Heart left ventricle (tissue), 16 donors: Measurements from ENCODE around the gene DSCAM. TPM values are rescaled to one million over a fixed set of nuclear protein-coding genes. Genes with fewer than 3 reads are reported as not detected.

Source experiments
- ATAC-seq, 4 donors: fragments of 200-7000 bp; cut with Tn5 transposase; one replicate each; pipeline ENCODE4 v1.9.1; 2020 to 2022; ENCODE audit warnings: moderate library complexity in 4 of 4, mild to moderate bottlenecking in 3 of 4, moderate number of reproducible peaks in 1 of 4
- DNase-seq, 5 donors: peaks; one replicate each; pipeline ENCODE4 v3.0.0-alpha.2; 2020
- H3K27ac ChIP-seq, 12 donors: fragments of 200-600 bp; sonication (generic) in 4 of 12; one replicate each; pipeline versions ENCODE4 v1.5.0 to v1.8.0; 2016 to 2022; ENCODE audit warnings: mild to moderate bottlenecking in 2 of 12
- H3K27me3 ChIP-seq, 9 donors: fragments of 200-600 bp; sonication (generic) in 2 of 9; one replicate each; pipeline versions ENCODE4 v1.5.1 to v1.8.0; 2016 to 2022; ENCODE audit warnings: mild to moderate bottlenecking in 3 of 9
- H3K36me3 ChIP-seq, 9 donors: fragments of 200-600 bp; sonication (generic) in 2 of 9; one replicate each; pipeline versions ENCODE4 v1.5.0 to v1.8.0; 2018 to 2022; ENCODE audit warnings: mild to moderate bottlenecking in 2 of 9
- H3K4me1 ChIP-seq, 12 donors: fragments of 200-600 bp; sonication (generic) in 4 of 12; one replicate each; pipeline versions ENCODE4 v1.5.0 to v1.8.0; 2016 to 2022; ENCODE audit warnings: mild to moderate bottlenecking in 3 of 12
- H3K4me3 ChIP-seq, 12 donors: fragments of 200-600 bp; sonication (generic) in 4 of 12; one replicate each; pipeline versions ENCODE4 v1.5.0 to v1.8.0; 2017 to 2022; ENCODE audit warnings: mild to moderate bottlenecking in 9 of 12, moderate library complexity in 4 of 12
- H3K9me3 ChIP-seq, 12 donors: fragments of 200-600 bp; sonication (generic) in 4 of 12; one replicate each; pipeline versions ENCODE4 v1.5.0 to v1.8.0; 2016 to 2022; ENCODE audit warnings: mild to moderate bottlenecking in 1 of 12
- CTCF ChIP-seq, 12 donors: fragments of 200-600 bp; sonication (generic) in 4 of 12; IDR thresholded peaks; one replicate each; pipeline versions ENCODE4 v1.5.0 to v1.8.0; 2018 to 2022; ENCODE audit warnings: antibody characterized with exemption in 12 of 12, mild to moderate bottlenecking in 5 of 12
- POLR2A ChIP-seq, 2 donors: fragments of 450-650 bp; IDR thresholded peaks; one replicate each; pipeline ENCODE4 v1.6.1; 2017; ENCODE audit warnings: antibody characterized with exemption in 2 of 2, mild to moderate bottlenecking in 2 of 2, moderate library complexity in 2 of 2
- WGBS, 4 donors: extraction: QIAGEN DNeasy Blood & Tissue Kit in 2 of 4; methylation state at CpG; one replicate each; pipeline versions ENCODE4 v1.1.5 to v1.1.7; 2013 to 2018; 5-methylcytosine and 5-hydroxymethylcytosine counted together
- intact Hi-C, 10 donors: fragments of 100-400 bp; cut with DNase I; formaldehyde crosslinking; loops; one replicate each; pipeline versions ENCODE4 v1.11.1 to v1.14.2; 2022
- polyA plus RNA-seq, 2 donors: library from polyadenylated mRNA; stranded (reverse); fragments of 200-250 nt; gene quantifications; one replicate each; pipeline ENCODE4 v1.2.3, GENCODE V29; 2013
- total RNA-seq, 9 donors: library from RNA; depleted of rRNA in 2 of 9; stranded (reverse); fragments of >200 nt in 2 of 9; fragmentation: NEBNext Ultra II Directional in 3 of 9; extraction: Animal tissue kit (Norgen Biotek cat#: 25700) in 3 of 9; gene quantifications; one replicate each; pipeline versions ENCODE4 v1.1.0 to v1.2.4, GENCODE V29; 2016 to 2023
- donor health status: ischemic (EF 13 %, LVEDD 7.1; RV severe dilation, severe dysfunction).
- donor health status: healthy with polysubstance abuse.
- donor health status: DM: no; HTN: yes; CAD: no.
- donor health status: DM: no; HTN: no; CAD: no.
- donor health status: ischemic (EF 25% LVEDD 6.9; RV normal size, moderate dysfunction).
- donor health status: ischemic (EF 25% LVEDD 5.7; RV mildly dilated, moderate dysfunction).
- donor health status: healthy.
- donor health status: DM: yes; HTN: yes; CAD: no.
- donor health status: ischemic (EF 35%, LVEDD 5.7; RV mildly dilated, moderate dysfunction).
- donor health status: nonischemic (EF 11% LVEDD 7.7; RV severe dilation, severe dysfunction).
- donor health status: DM: yes; HTN: yes; CAD: no.
- donor health status: PGD.
- donor health status: ischemic (EF 29% LVEDD 5.4; RV normal size, mild dysfunction).
- donor health status: nonischemic (EF 23%, LVEDD 6.1; RV moderate dilation, normal function).

DSCAM gene
- total and polyA plus RNA-seq, 11 donors: 0.03 TPM; not detected in 10

- no peaks in the 10 kb centered on the region for H3K4me1 ChIP-seq
- DNase-seq: no peak
- no peaks in the 10 kb centered on the region for H3K27me3 ChIP-seq
- no peak overlapping the region for H3K27ac ChIP-seq
- no peak for TF ChIP-seq POLR2A (IDR thresholded peaks at IDR 0.05)
- TF ChIP-seq CTCF (IDR thresholded peaks at IDR 0.05): no peak
- no peak for ATAC-seq
- H3K9me3 ChIP-seq: peaks cover 0 to 3% (median 0%) of the 10 kb centered on the region in 12 donors
- 70 to 76% (median 74%) methylated on average over 2 of the region's 2 CpGs for WGBS, 4 donors
- H3K4me3 ChIP-seq: no peak overlapping the region
- H3K36me3 ChIP-seq: no peaks in the 10 kb centered on the region
- intact Hi-C loops: no loop called here
Measured at GRCh38 chr21:40372506-40372905, 474.5 kb downstream of the DSCAM start.

GRCh38 chr21:40371329-40371728 lies 475.6 kb downstream of the DSCAM start:
- H3K9me3 ChIP-seq: peaks cover 0 to 3% (median 0%) of the 10 kb centered on the region in 12 donors
- H3K4me1 ChIP-seq: no peaks in the 10 kb centered on the region
- 83 to 87% (median 85%) methylated on average over 4 of the region's 4 CpGs for WGBS, 4 donors
- no peak overlapping the region for H3K4me3 ChIP-seq
- TF ChIP-seq POLR2A (IDR thresholded peaks at IDR 0.05): no peak
- no peak for TF ChIP-seq CTCF (IDR thresholded peaks at IDR 0.05)
- H3K36me3 ChIP-seq: no peaks in the 10 kb centered on the region
- ATAC-seq: no peak
- intact Hi-C loops: no loop called here
- DNase-seq: no peak
- no peaks in the 10 kb centered on the region for H3K27me3 ChIP-seq
- no peak overlapping the region for H3K27ac ChIP-seq

- no peaks in the 10 kb centered on the region for H3K4me1 ChIP-seq
- no peaks in the 10 kb centered on the region for H3K36me3 ChIP-seq
- H3K27ac ChIP-seq: no peak overlapping the region
- TF ChIP-seq CTCF (IDR thresholded peaks at IDR 0.05) (no peak), POLR2A (IDR thresholded peaks at IDR 0.05) (no peak)
- no peaks in the 10 kb centered on the region for H3K27me3 ChIP-seq
- WGBS, 4 donors: 67 to 94% (median 70%) methylated on average over 2 of the region's 2 CpGs
- intact Hi-C loops: no loop called here
- DNase-seq: no peak
- no peak for ATAC-seq
- no peak overlapping the region for H3K4me3 ChIP-seq
- H3K9me3 ChIP-seq: no peaks in the 10 kb centered on the region
Measured at GRCh38 chr21:40356644-40357043, 490.3 kb downstream of the DSCAM start.

- DNase-seq (no peak), ATAC-seq (no peak)
- TF ChIP-seq CTCF (IDR thresholded peaks at IDR 0.05) (no peak), POLR2A (IDR thresholded peaks at IDR 0.05) (no peak)
- no peak overlapping the region for H3K4me3 ChIP-seq
- no peak overlapping the region for H3K27ac ChIP-seq
- intact Hi-C loops: no loop called here
- no peaks in the 10 kb centered on the region for H3K4me1 ChIP-seq
- peaks cover 0 to under 1% (median 0%) of the 10 kb centered on the region in 12 donors for H3K9me3 ChIP-seq
- WGBS, 4 donors: 79 to 83% (median 81%) methylated on average over 5 of the region's 5 CpGs
- no peaks in the 10 kb centered on the region for H3K27me3 ChIP-seq
- no peaks in the 10 kb centered on the region for H3K36me3 ChIP-seq
Measured at GRCh38 chr21:40355076-40355475, 491.9 kb downstream of the DSCAM start.
